Measurements from ENCODE around the gene KRT25. TPM values are rescaled to one million over a fixed set of nuclear protein-coding genes. Genes with fewer than 3 reads are reported as not detected.

KRT25 gene
- total and polyA plus RNA-seq, 2 of the 4 experiments (the other 2 are of a cell fraction): not detected

GRCh38 chr17:40795019-40795667, 40.0 kb upstream of the KRT25 start:
- H2BK20ac ChIP-seq (ENCODE audit: low read depth, low read length): no peak overlapping the region
- H4K91ac ChIP-seq (ENCODE audit: insufficient read depth, low read depth, low read length): no peak overlapping the region
- DNase-seq (no peak), ATAC-seq (ENCODE audit: low read depth) (no peak)
- H3K27ac ChIP-seq (ENCODE audit: insufficient read depth, low read length): no peak overlapping the region
- H2AK9ac ChIP-seq (replicated peaks; ENCODE audit: low read depth, low read length, poor library complexity): no peak overlapping the region
- H3K4me1 ChIP-seq (ENCODE audit: control insufficient read depth, insufficient read depth, low read length): no peaks in the 10 kb centered on the region
- H3K9me3 ChIP-seq (ENCODE audit: control insufficient read depth, insufficient read depth, low read length): no peaks in the 10 kb centered on the region
- H3K4ac ChIP-seq (ENCODE audit: low read depth, low read length): no peak overlapping the region
- no peak overlapping the region for H3K4me3 ChIP-seq (ENCODE audit: insufficient read depth, low read depth, low read length)
- H3K9me1 ChIP-seq (ENCODE audit: insufficient read depth, low read length): no peaks in the 10 kb centered on the region
- no peak overlapping the region for H2AK5ac ChIP-seq (ENCODE audit: low read depth, low read length)
- no peaks in the 10 kb centered on the region for H4K20me1 ChIP-seq (ENCODE audit: insufficient read depth, low read length)
- H3K18ac ChIP-seq (ENCODE audit: low read depth, low read length): no peak overlapping the region
- no peaks in the 10 kb centered on the region for H3K79me1 ChIP-seq (ENCODE audit: low read depth in 1 of 2, low read length in 2 of 2)
- H3K9ac ChIP-seq (ENCODE audit: low read depth, low read length): no peak overlapping the region
- no TSS peak for BruUV-seq (replicated peaks)
- H2BK5ac ChIP-seq (ENCODE audit: low read depth, low read length, poor library complexity, severe bottlenecking): no peak overlapping the region
- CTCF ChIA-PET: no interaction called here
- in situ Hi-C loops (cut with MboI; ENCODE audit: low sequenced_read_pairs): loop anchor here (25.0 kb wide), 1 partner anchor 433 kb away; the partner anchor contains the start of gene GJD3
- no CpG with 5 or more reads among the region's 10 CpGs for WGBS, 2 experiments (ENCODE audit: extremely low coverage in 2 of 2, insufficient read length in 1 of 2)
- H4K8ac ChIP-seq (ENCODE audit: low read depth in 2 of 2, low read length in 2 of 2): no peak overlapping the region
- no peak overlapping the region for H3K4me2 ChIP-seq (ENCODE audit: low read depth, low read length)
- H3K14ac ChIP-seq (replicated peaks; ENCODE audit: low read depth, low read length): no peak overlapping the region
- H3K23ac ChIP-seq (ENCODE audit: low read depth, low read length): no peak overlapping the region
- TF ChIP-seq RCOR1 (IDR thresholded peaks at IDR 0.05; ENCODE audit: insufficient replicate concordance, low read length): no peak
- no peak for TF ChIP-seq RAD21 (IDR thresholded peaks at IDR 0.05; ENCODE audit: low read length)
- no peak for TF ChIP-seq MAZ (IDR thresholded peaks at IDR 0.05; ENCODE audit: borderline replicate concordance, low read depth, low read length)
- TF ChIP-seq MAFK (IDR thresholded peaks at IDR 0.05; ENCODE audit: low read depth, low read length): no peak
- no peak for TF ChIP-seq FOS (IDR thresholded peaks at IDR 0.05; ENCODE audit: low read depth, low read length)
- H2BK120ac ChIP-seq (ENCODE audit: low read depth, low read length): no peak overlapping the region
- no peak overlapping the region for H3K56ac ChIP-seq (ENCODE audit: extremely low read depth, insufficient read depth, low read length)
- POLR2A ChIA-PET (ENCODE audit: unreplicated experiment): no interaction called here
- intact Hi-C loops (cut with micrococcal nuclease): loop anchor here (10.0 kb wide), 1 partner anchor 430 kb away; the partner anchor contains the start of gene GJD3
- H2AFZ ChIP-seq (replicated peaks; ENCODE audit: low read length, poor library complexity): no peak overlapping the region
- no peaks in the 10 kb centered on the region for H3K36me3 ChIP-seq (ENCODE audit: control insufficient read depth, insufficient read depth, low read length)
- dilution Hi-C loops (cut with HindIII; ENCODE audit: low sequenced_read_pairs, unreplicated experiment): no loop called here
- H4K5ac ChIP-seq (ENCODE audit: low read depth, low read length): no peak overlapping the region
- H3K27me3 ChIP-seq (ENCODE audit: control insufficient read depth, insufficient read depth, low read length): peaks cover 41% of the 10 kb centered on the region
- H2BK15ac ChIP-seq (ENCODE audit: low read depth, low read length): no peak overlapping the region
